Measurements from ENCODE around the gene NLRP6. TPM values are rescaled to one million over a fixed set of nuclear protein-coding genes. Genes with fewer than 3 reads are reported as not detected.

Gene NLRP6
- total RNA-seq, 1 experiment from 2014 or later: not detected

- H3K4me1 ChIP-seq (replicated peaks): no peaks in the 10 kb centered on the region
- no peak overlapping the region for H3K27ac ChIP-seq
- DNase-seq (ENCODE audit: low read depth in 1 of 2, low spot score in 2 of 2): no peak
- no peaks in the 10 kb centered on the region for H3K9me3 ChIP-seq (replicated peaks)
- peaks cover 82% of the 10 kb centered on the region for H3K36me3 ChIP-seq
- no peaks in the 10 kb centered on the region for H3K27me3 ChIP-seq (replicated peaks)
- no peak overlapping the region for H3K4me3 ChIP-seq
These were observed 27.9 kb upstream of the NLRP6 start for GRCh38 chr11:250274-250673.

GRCh38 chr11:250740-251299 is 27.4 kb upstream of the NLRP6 start:
- H3K36me3 ChIP-seq: peaks cover 76% of the 10 kb centered on the region
- H3K9me3 ChIP-seq (replicated peaks): no peaks in the 10 kb centered on the region
- no peaks in the 10 kb centered on the region for H3K4me1 ChIP-seq (replicated peaks)
- no peaks in the 10 kb centered on the region for H3K27me3 ChIP-seq (replicated peaks)
- H3K4me3 ChIP-seq: no peak overlapping the region
- no peak for DNase-seq (ENCODE audit: low read depth in 1 of 2, low spot score in 2 of 2)
- no peak overlapping the region for H3K27ac ChIP-seq

- H3K4me3 ChIP-seq: no peak overlapping the region
- peaks cover 69% of the 10 kb centered on the region for H3K36me3 ChIP-seq
- no peaks in the 10 kb centered on the region for H3K9me3 ChIP-seq (replicated peaks)
- H3K4me1 ChIP-seq (replicated peaks): no peaks in the 10 kb centered on the region
- H3K27ac ChIP-seq: no peak overlapping the region
- no peak for DNase-seq (ENCODE audit: low read depth in 1 of 2, low spot score in 2 of 2)
- no peaks in the 10 kb centered on the region for H3K27me3 ChIP-seq (replicated peaks)
These were observed 26.7 kb upstream of the NLRP6 start for GRCh38 chr11:251550-251949.

- no peaks in the 10 kb centered on the region for H3K27me3 ChIP-seq (replicated peaks)
- DNase-seq (ENCODE audit: low read depth in 1 of 2, low spot score in 2 of 2): no peak
- no peak overlapping the region for H3K4me3 ChIP-seq
- H3K9me3 ChIP-seq (replicated peaks): no peaks in the 10 kb centered on the region
- no peaks in the 10 kb centered on the region for H3K4me1 ChIP-seq (replicated peaks)
- no peak overlapping the region for H3K27ac ChIP-seq
- H3K36me3 ChIP-seq: peaks cover 58% of the 10 kb centered on the region
These were observed 25.5 kb upstream of the NLRP6 start for GRCh38 chr11:252666-253065.

- no peak overlapping the region for H3K27ac ChIP-seq
- DNase-seq (ENCODE audit: low read depth in 1 of 2, low spot score in 2 of 2): no peak
- peaks cover 53% of the 10 kb centered on the region for H3K36me3 ChIP-seq
- no peak overlapping the region for H3K4me3 ChIP-seq
- no peaks in the 10 kb centered on the region for H3K4me1 ChIP-seq (replicated peaks)
- H3K27me3 ChIP-seq (replicated peaks): no peaks in the 10 kb centered on the region
- H3K9me3 ChIP-seq (replicated peaks): no peaks in the 10 kb centered on the region
These were observed 24.9 kb upstream of the NLRP6 start for GRCh38 chr11:253160-253885.

GRCh38 chr11:253886-254270 is 24.3 kb upstream of the NLRP6 start:
- H3K27me3 ChIP-seq (replicated peaks): no peaks in the 10 kb centered on the region
- H3K4me1 ChIP-seq (replicated peaks): no peaks in the 10 kb centered on the region
- no peak overlapping the region for H3K27ac ChIP-seq
- peaks cover 48% of the 10 kb centered on the region for H3K36me3 ChIP-seq
- no peak for DNase-seq (ENCODE audit: low read depth in 1 of 2, low spot score in 2 of 2)
- no peak overlapping the region for H3K4me3 ChIP-seq
- H3K9me3 ChIP-seq (replicated peaks): no peaks in the 10 kb centered on the region

- H3K4me3 ChIP-seq: no peak overlapping the region
- H3K27ac ChIP-seq: no peak overlapping the region
- H3K27me3 ChIP-seq (replicated peaks): no peaks in the 10 kb centered on the region
- no peaks in the 10 kb centered on the region for H3K4me1 ChIP-seq (replicated peaks)
- DNase-seq (ENCODE audit: low read depth in 1 of 2, low spot score in 2 of 2): no peak
- no peaks in the 10 kb centered on the region for H3K9me3 ChIP-seq (replicated peaks)
- H3K36me3 ChIP-seq: peaks cover 38% of the 10 kb centered on the region
These were observed 23.0 kb upstream of the NLRP6 start for GRCh38 chr11:255176-255575.

- H3K9me3 ChIP-seq (replicated peaks): no peaks in the 10 kb centered on the region
- H3K27me3 ChIP-seq (replicated peaks): no peaks in the 10 kb centered on the region
- no peaks in the 10 kb centered on the region for H3K4me1 ChIP-seq (replicated peaks)
- H3K36me3 ChIP-seq: peaks cover 32% of the 10 kb centered on the region
- no peak overlapping the region for H3K27ac ChIP-seq
- no peak overlapping the region for H3K4me3 ChIP-seq
- DNase-seq (ENCODE audit: low read depth in 1 of 2, low spot score in 2 of 2): no peak
These were observed 22.4 kb upstream of the NLRP6 start for GRCh38 chr11:255816-256215.

GRCh38 chr11:256952-257737 is 21.1 kb upstream of the NLRP6 start:
- H3K9me3 ChIP-seq (replicated peaks): no peaks in the 10 kb centered on the region
- no peak overlapping the region for H3K4me3 ChIP-seq
- no peaks in the 10 kb centered on the region for H3K4me1 ChIP-seq (replicated peaks)
- no peak for DNase-seq (ENCODE audit: low read depth in 1 of 2, low spot score in 2 of 2)
- H3K27me3 ChIP-seq (replicated peaks): no peaks in the 10 kb centered on the region
- H3K36me3 ChIP-seq: peaks cover 18% of the 10 kb centered on the region
- H3K27ac ChIP-seq: no peak overlapping the region

GRCh38 chr11:257766-258493 is 20.3 kb upstream of the NLRP6 start:
- Histone ChIP-seq H3K27ac (no peak overlapping the region), H3K27me3 (replicated peaks) (no peaks in the 10 kb centered on the region), H3K4me1 (replicated peaks) (no peaks in the 10 kb centered on the region), H3K9me3 (replicated peaks) (no peaks in the 10 kb centered on the region), H3K36me3 (peaks cover 10% of the 10 kb centered on the region), H3K4me3 (no peak overlapping the region)
- DNase-seq (ENCODE audit: low read depth in 1 of 2, low spot score in 2 of 2): no peak

GRCh38 chr11:259413-259812 is 18.8 kb upstream of the NLRP6 start:
- H3K36me3 ChIP-seq: no peaks in the 10 kb centered on the region
- no peaks in the 10 kb centered on the region for H3K27me3 ChIP-seq (replicated peaks)
- H3K4me3 ChIP-seq: no peak overlapping the region
- DNase-seq (ENCODE audit: low read depth in 1 of 2, low spot score in 2 of 2): no peak
- H3K4me1 ChIP-seq (replicated peaks): no peaks in the 10 kb centered on the region
- H3K9me3 ChIP-seq (replicated peaks): no peaks in the 10 kb centered on the region
- no peak overlapping the region for H3K27ac ChIP-seq

GRCh38 chr11:261624-262023 is 16.6 kb upstream of the NLRP6 start:
- no peaks in the 10 kb centered on the region for H3K36me3 ChIP-seq
- DNase-seq (ENCODE audit: low read depth in 1 of 2, low spot score in 2 of 2): no peak
- H3K4me3 ChIP-seq: no peak overlapping the region
- no peak overlapping the region for H3K27ac ChIP-seq
- no peaks in the 10 kb centered on the region for H3K4me1 ChIP-seq (replicated peaks)
- H3K9me3 ChIP-seq (replicated peaks): no peaks in the 10 kb centered on the region
- no peaks in the 10 kb centered on the region for H3K27me3 ChIP-seq (replicated peaks)

GRCh38 chr11:266676-267439 is 11.3 kb upstream of the NLRP6 start:
- peaks cover 18% of the 10 kb centered on the region for H3K4me1 ChIP-seq (replicated peaks)
- no peak overlapping the region for H3K4me3 ChIP-seq
- no peaks in the 10 kb centered on the region for H3K36me3 ChIP-seq
- no peak overlapping the region for H3K27ac ChIP-seq
- H3K27me3 ChIP-seq (replicated peaks): no peaks in the 10 kb centered on the region
- no peak for DNase-seq (ENCODE audit: low read depth in 1 of 2, low spot score in 2 of 2)
- H3K9me3 ChIP-seq (replicated peaks): no peaks in the 10 kb centered on the region

Data from SJSA1 (cell line).